Measurements from ENCODE around the gene CHRNA4.

The CHRNA4 gene

GRCh38 chr20:63315240-63315689 is 45.9 kb downstream of the CHRNA4 start:
- Histone ChIP-seq H3K4me3 (ENCODE audit: low read length) (no peak overlapping the region), H3K79me2 (ENCODE audit: control insufficient read depth, low read length) (no peaks in the 10 kb centered on the region), H3K4me1 (ENCODE audit: control insufficient read depth, low read length) (no peaks in the 10 kb centered on the region), H3K4me2 (ENCODE audit: low read length) (no peak overlapping the region), H3K27ac (ENCODE audit: low read depth, low read length) (no peak overlapping the region), H3K9me2 (replicated peaks; ENCODE audit: control insufficient read depth, low read length) (no peaks in the 10 kb centered on the region), H3K27me3 (ENCODE audit: control insufficient read depth, low read length) (no peaks in the 10 kb centered on the region), H4K20me1 (ENCODE audit: control insufficient read depth, insufficient read depth, low read depth, low read length) (no peaks in the 10 kb centered on the region), H3K9me3 (ENCODE audit: control insufficient read depth, insufficient read depth, low read length) (no peaks in the 10 kb centered on the region), H3K36me3 (ENCODE audit: control insufficient read depth, low read length) (no peaks in the 10 kb centered on the region), H3F3A (ENCODE audit: control insufficient read depth, insufficient read depth) (no peaks in the 10 kb centered on the region)
- no peak for TF ChIP-seq CTCF (IDR thresholded peaks at IDR 0.05; ENCODE audit: low read depth, low read length, poor library complexity, severe bottlenecking)

DNA sequence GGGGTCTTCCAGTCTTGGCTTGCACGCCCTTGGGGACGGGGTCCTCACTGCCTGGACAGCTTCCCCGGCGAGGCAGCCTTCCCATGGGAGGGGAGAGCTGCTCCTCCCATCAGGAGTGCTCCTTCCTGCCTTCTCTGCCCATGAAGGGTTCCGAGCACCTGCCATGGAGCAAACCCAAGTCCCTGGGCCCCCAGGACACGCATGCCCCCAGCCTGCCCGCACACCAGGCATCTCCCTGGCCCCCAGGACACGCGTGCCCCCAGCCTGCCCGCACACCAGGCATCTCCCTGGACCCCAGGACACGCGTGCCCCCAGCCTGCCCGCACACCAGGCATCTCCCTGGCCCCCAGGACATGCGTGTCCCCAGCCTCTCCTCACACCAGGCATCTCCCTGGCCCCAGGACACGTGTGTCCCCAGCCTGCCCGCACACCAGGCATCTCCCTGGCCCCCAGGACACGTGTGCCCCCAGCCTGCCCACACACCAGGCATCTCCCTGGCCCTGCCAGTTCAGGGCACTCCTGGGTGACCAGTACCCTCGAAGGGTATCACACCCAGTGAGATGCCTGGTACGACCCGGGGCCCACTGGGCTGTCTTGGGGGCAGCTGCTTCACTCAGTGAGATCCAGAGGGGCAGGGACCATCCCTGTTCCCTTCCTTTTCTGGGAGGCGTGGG is 46.4 kb downstream of the CHRNA4 start:
- Histone ChIP-seq H3K79me2 (ENCODE audit: control insufficient read depth, low read length) (no peaks in the 10 kb centered on the region), H3K27ac (ENCODE audit: low read depth, low read length) (no peak overlapping the region), H3K9me2 (replicated peaks; ENCODE audit: control insufficient read depth, low read length) (no peaks in the 10 kb centered on the region), H3K27me3 (ENCODE audit: control insufficient read depth, low read length) (no peaks in the 10 kb centered on the region), H3K4me1 (ENCODE audit: control insufficient read depth, low read length) (no peaks in the 10 kb centered on the region), H3F3A (ENCODE audit: control insufficient read depth, insufficient read depth) (no peaks in the 10 kb centered on the region), H3K9me3 (ENCODE audit: control insufficient read depth, insufficient read depth, low read length) (no peaks in the 10 kb centered on the region), H3K4me2 (ENCODE audit: low read length) (no peak overlapping the region), H4K20me1 (ENCODE audit: control insufficient read depth, insufficient read depth, low read depth, low read length) (no peaks in the 10 kb centered on the region), H3K4me3 (ENCODE audit: low read length) (no peak overlapping the region), H3K36me3 (ENCODE audit: control insufficient read depth, low read length) (no peaks in the 10 kb centered on the region)
- TF ChIP-seq EZH2phosphoT487 (IDR thresholded peaks at IDR 0.05; ENCODE audit: borderline replicate concordance, low read length), result no peak
- no peak for TF ChIP-seq CTCF (IDR thresholded peaks at IDR 0.05; ENCODE audit: low read depth, low read length, poor library complexity, severe bottlenecking)

DNA sequence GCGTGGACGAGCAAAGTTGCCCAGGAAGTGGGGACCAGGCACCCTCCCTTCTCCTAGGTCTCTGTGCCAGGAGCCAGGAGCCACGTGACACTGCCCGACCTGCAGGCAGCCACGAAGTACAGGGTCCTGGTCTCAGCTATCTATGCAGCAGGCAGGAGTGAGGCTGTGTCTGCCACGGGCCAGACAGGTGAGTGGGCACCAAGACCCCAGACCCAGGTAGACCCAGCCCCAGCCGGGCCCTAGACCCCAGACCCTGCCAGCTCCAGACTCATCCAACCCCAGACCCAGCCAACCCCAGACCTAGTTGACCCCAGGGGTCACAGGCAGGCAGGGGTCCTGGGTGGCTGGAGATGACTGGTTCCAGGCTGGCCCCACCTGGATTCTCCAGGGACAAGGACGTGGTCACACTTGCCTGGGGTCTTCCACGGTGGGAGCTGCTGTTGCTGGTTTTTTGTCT is 47.1 kb downstream of the CHRNA4 start:
- Histone ChIP-seq H3K9me2 (replicated peaks; ENCODE audit: control insufficient read depth, low read length) (no peaks in the 10 kb centered on the region), H3K27me3 (ENCODE audit: control insufficient read depth, low read length) (no peaks in the 10 kb centered on the region), H3K4me2 (ENCODE audit: low read length) (no peak overlapping the region), H3F3A (ENCODE audit: control insufficient read depth, insufficient read depth) (no peaks in the 10 kb centered on the region), H3K79me2 (ENCODE audit: control insufficient read depth, low read length) (no peaks in the 10 kb centered on the region), H4K20me1 (ENCODE audit: control insufficient read depth, insufficient read depth, low read depth, low read length) (no peaks in the 10 kb centered on the region), H3K27ac (ENCODE audit: low read depth, low read length) (no peak overlapping the region), H3K4me3 (ENCODE audit: low read length) (no peak overlapping the region), H3K4me1 (ENCODE audit: control insufficient read depth, low read length) (no peaks in the 10 kb centered on the region), H3K9me3 (ENCODE audit: control insufficient read depth, insufficient read depth, low read length) (no peaks in the 10 kb centered on the region), H3K36me3 (ENCODE audit: control insufficient read depth, low read length) (no peaks in the 10 kb centered on the region)
- no peak for TF ChIP-seq CTCF (IDR thresholded peaks at IDR 0.05; ENCODE audit: low read depth, low read length, poor library complexity, severe bottlenecking)
- no peak for TF ChIP-seq EZH2phosphoT487 (IDR thresholded peaks at IDR 0.05; ENCODE audit: borderline replicate concordance, low read length)

Data from DOHH2 (cell line).